ENCODE data around the gene MT4.

The MT4 gene

GRCh38 chr16:56603589-56603988 lies 38.7 kb downstream of the MT4 start:
- DNase-seq (ENCODE audit: low read depth) = no peak
- no peak overlapping the region for H3K4me3 ChIP-seq (ENCODE audit: low read depth, low read length)
- peak; percentile 17 for TF ChIP-seq CTCF (IDR thresholded peaks at IDR 0.05; ENCODE audit: low read depth, low read length, missing control alignments)

- no peak for TF ChIP-seq CTCF (IDR thresholded peaks at IDR 0.05; ENCODE audit: low read depth, low read length, missing control alignments)
- no peak for DNase-seq (ENCODE audit: low read depth)
Observed at GRCh38 chr16:56604966-56605365, 40.1 kb downstream of the MT4 start.

GRCh38 chr16:56605475-56605874 lies 40.6 kb downstream of the MT4 start:
- no peak overlapping the region for H3K4me3 ChIP-seq (ENCODE audit: low read depth, low read length)
- no peak for DNase-seq (ENCODE audit: low read depth)
- no peak for TF ChIP-seq CTCF (IDR thresholded peaks at IDR 0.05; ENCODE audit: low read depth, low read length, missing control alignments)

More at GRCh38 chr16:56604966-56605365, 40.1 kb downstream of the MT4 start:
- no peak overlapping the region for H3K4me3 ChIP-seq (ENCODE audit: low read depth, low read length)

- DNase-seq (ENCODE audit: low read depth) = no peak
- no peak for TF ChIP-seq CTCF (IDR thresholded peaks at IDR 0.05; ENCODE audit: low read depth, low read length, missing control alignments)
- H3K4me3 ChIP-seq (ENCODE audit: low read depth, low read length) = no peak overlapping the region
Observed at GRCh38 chr16:56606071-56606475, 41.2 kb downstream of the MT4 start.

- no peak overlapping the region for H3K4me3 ChIP-seq (ENCODE audit: low read depth, low read length)
- no peak for DNase-seq (ENCODE audit: low read depth)
- TF ChIP-seq CTCF (IDR thresholded peaks at IDR 0.05; ENCODE audit: low read depth, low read length, missing control alignments) = no peak
Observed at GRCh38 chr16:56606476-56607108, 41.7 kb downstream of the MT4 start.

GRCh38 chr16:56607109-56607618 lies 42.3 kb downstream of the MT4 start:
- no peak for DNase-seq (ENCODE audit: low read depth)
- H3K4me3 ChIP-seq (ENCODE audit: low read depth, low read length) = no peak overlapping the region
- TF ChIP-seq CTCF (IDR thresholded peaks at IDR 0.05; ENCODE audit: low read depth, low read length, missing control alignments) = no peak

GRCh38 chr16:56607675-56608042 lies 42.8 kb downstream of the MT4 start:
- DNase-seq (ENCODE audit: low read depth) = no peak
- TF ChIP-seq CTCF (IDR thresholded peaks at IDR 0.05; ENCODE audit: low read depth, low read length, missing control alignments) = no peak
- H3K4me3 ChIP-seq (ENCODE audit: low read depth, low read length) = no peak overlapping the region

Data from GM12864 (cell line).